ENCODE data around the gene SYPL2.

GRCh38 chr1:109490934-109491302 lies 24.6 kb downstream of the SYPL2 start:
- TF ChIP-seq CTCF (IDR thresholded peaks at IDR 0.05; ENCODE audit: control extremely low read depth in 1 of 3, insufficient read depth in 1 of 3, low read depth in 1 of 3, low read length in 3 of 3) (no peak), TAF1 (IDR thresholded peaks at IDR 0.05; ENCODE audit: low read depth, low read length) (no peak), RNF2 (IDR thresholded peaks at IDR 0.05; ENCODE audit: borderline replicate concordance, low read depth, low read length, missing control alignments, poor library complexity, severe bottlenecking) (no peak), YY1 (IDR thresholded peaks at IDR 0.05; ENCODE audit: low read depth, low read length) (no peak), RAD21 (IDR thresholded peaks at IDR 0.05 in 1 of 2, conservative IDR thresholded peaks at IDR 0.05 in 1 of 2; ENCODE audit: low read depth in 2 of 2, low read length in 2 of 2) (no peak), EZH2 (IDR thresholded peaks at IDR 0.05; ENCODE audit: low read depth, low read length, severe bottlenecking) (no peak), SIN3A (conservative IDR thresholded peaks at IDR 0.05 in 1 of 2, IDR thresholded peaks at IDR 0.05 in 1 of 2; ENCODE audit: low read depth in 1 of 2, low read length in 2 of 2) (no peak), CREB1 (IDR thresholded peaks at IDR 0.05) (no peak), GTF2F1 (IDR thresholded peaks at IDR 0.05; ENCODE audit: borderline replicate concordance, low read depth, low read length) (no peak), POLR2A (IDR thresholded peaks at IDR 0.05; ENCODE audit: control extremely low read depth in 1 of 2, low read depth in 2 of 2, low read length in 2 of 2) (no peak), TEAD4 (IDR thresholded peaks at IDR 0.05; ENCODE audit: low read depth, low read length) (no peak), ATF3 (IDR thresholded peaks at IDR 0.05; ENCODE audit: insufficient read depth, low read depth, low read length) (no peak)
